GF-D8 (cell line): ENCODE data around the gene RPL21.
A peak's percentile ranks its signal among the peaks of the same experiment; 100 is the strongest.
"Not testable (repeated sequence)": the region's sequence is repeated elsewhere in the genome, so short reads cannot be mapped to it uniquely, and the experiment has no call there.

Experiments used
- DNase-seq: peaks from one replicate; lab custom pipeline; 2025; lab: John Stamatoyannopoulos, UW

Gene RPL21

GRCh38 chr13:27289011-27289665 is 37.8 kb downstream of the RPL21 start:
- DNase-seq = no peak

- no peak for DNase-seq
Measured at GRCh38 chr13:27290715-27291114, 39.4 kb downstream of the RPL21 start.

- DNase-seq = not testable (repeated sequence)
Measured at GRCh38 chr13:27291967-27292366, 40.6 kb downstream of the RPL21 start.

- DNase-seq = no peak
Measured at GRCh38 chr13:27293076-27293691, 41.8 kb downstream of the RPL21 start.

- no peak for DNase-seq
Measured at GRCh38 chr13:27293873-27294515, 42.6 kb downstream of the RPL21 start.

- no peak for DNase-seq
Measured at GRCh38 chr13:27295096-27295495, 43.7 kb downstream of the RPL21 start.

- DNase-seq = no peak
Measured at GRCh38 chr13:27295660-27296059, 44.3 kb downstream of the RPL21 start.

GRCh38 chr13:27296496-27296895 is 45.1 kb downstream of the RPL21 start:
- no peak for DNase-seq

- DNase-seq = no peak
Measured at GRCh38 chr13:27298849-27299248, 47.5 kb downstream of the RPL21 start.

- DNase-seq = not testable (repeated sequence)
Measured at GRCh38 chr13:27300406-27300805, 49.0 kb downstream of the RPL21 start.

- DNase-seq = no peak
Measured at GRCh38 chr13:27300941-27301586, 49.7 kb downstream of the RPL21 start.

GRCh38 chr13:27302643-27303262 is 51.4 kb downstream of the RPL21 start:
- peak; percentile 17 for DNase-seq

GRCh38 chr13:27304099-27304498 is 52.7 kb downstream of the RPL21 start:
- DNase-seq = no peak

GRCh38 chr13:27304611-27305010 is 53.3 kb downstream of the RPL21 start:
- DNase-seq = no peak
